ENCODE measurements around the gene NPIPB9.

- no peak for TF ChIP-seq CTCF (IDR thresholded peaks at IDR 0.05)
- no peak for TF ChIP-seq POLR2A (IDR thresholded peaks at IDR 0.05)
- TF ChIP-seq EP300 (IDR thresholded peaks at IDR 0.05): no peak
Observed at GRCh38 chr16:28820016-28820415, 68.4 kb downstream of the NPIPB9 start.
